ENCODE measurements around the gene TPRX1.
"Not testable (repeated sequence)": the region's sequence is repeated elsewhere in the genome, so short reads cannot be mapped to it uniquely, and the experiment has no call there.

TPRX1 gene

DNA sequence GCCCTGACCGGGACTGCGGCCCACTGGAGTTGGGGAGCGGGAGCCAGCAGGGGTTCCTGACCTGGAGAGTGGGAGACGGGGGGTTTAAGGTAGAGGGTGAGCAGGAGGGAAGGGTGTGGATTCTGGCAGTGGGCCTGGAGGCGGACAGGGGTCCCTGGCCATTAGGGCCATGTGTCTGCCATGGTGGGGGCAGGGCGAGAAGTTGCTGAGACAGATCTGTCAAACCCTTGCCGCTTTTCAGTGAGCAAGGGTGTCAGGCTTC lies 38.1 kb downstream of the TPRX1 start:
- DNase-seq, result no peak

DNA sequence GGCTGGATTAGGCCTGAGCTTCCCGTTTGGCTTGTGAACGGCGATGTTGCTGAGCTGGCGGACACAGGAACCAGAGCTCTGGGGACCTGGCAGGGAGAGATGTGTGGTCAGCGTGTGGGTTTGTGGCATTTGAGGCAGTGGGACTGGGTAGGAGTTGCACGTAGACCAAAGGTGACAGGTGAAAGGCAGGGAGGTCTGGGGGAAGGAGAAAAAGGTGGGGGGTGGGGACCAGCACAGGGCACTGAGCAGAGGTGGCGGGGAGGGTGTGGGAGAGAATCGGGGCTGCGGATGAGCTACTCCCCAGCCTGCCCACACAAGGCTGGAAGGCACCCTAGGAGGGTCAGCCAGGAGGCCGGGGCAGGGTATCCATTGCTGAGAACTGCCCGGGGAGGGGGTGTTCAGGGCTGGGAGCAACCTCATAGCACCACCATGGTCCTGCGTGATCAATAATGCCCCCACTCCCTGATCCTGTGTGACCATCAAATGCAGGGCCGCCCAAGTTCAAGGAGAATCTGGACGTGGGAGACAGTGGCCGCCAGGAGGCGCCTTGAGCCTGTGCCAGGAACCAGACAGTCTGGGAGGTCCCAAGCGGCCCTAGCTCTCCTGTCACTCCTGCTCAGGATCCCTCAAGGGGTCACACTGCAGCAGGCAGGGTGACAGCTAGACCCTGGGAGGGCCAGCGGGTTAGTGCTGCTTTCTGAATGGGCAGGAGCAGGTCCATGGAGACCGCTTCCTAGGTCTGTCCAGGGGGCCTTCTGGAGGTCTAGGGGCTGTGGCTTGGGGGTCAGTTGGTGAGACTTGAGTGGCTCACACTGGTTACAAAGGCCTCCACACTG lies 38.6 kb downstream of the TPRX1 start:
- DNase-seq, result no peak

DNA sequence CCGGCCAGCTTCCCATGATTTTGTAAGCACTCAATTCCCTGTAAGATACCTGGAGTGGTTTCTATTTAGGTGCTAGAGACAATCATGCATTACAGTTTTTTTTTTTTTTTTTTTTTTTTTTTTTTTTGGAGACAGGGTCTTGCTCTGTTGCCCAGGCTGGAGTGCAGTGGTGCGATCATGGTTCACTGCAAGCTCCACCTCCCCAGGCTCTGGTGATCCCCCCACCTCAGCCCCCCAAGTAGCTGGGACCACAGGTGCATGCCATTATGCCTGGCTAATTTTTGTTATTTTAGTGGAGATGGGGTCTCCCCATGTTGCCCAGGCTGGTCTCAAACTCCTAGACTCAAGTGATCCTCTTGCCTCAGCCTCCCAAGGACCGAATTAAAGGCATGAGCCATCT lies 39.6 kb downstream of the TPRX1 start:
- not testable (repeated sequence) for DNase-seq

DNA sequence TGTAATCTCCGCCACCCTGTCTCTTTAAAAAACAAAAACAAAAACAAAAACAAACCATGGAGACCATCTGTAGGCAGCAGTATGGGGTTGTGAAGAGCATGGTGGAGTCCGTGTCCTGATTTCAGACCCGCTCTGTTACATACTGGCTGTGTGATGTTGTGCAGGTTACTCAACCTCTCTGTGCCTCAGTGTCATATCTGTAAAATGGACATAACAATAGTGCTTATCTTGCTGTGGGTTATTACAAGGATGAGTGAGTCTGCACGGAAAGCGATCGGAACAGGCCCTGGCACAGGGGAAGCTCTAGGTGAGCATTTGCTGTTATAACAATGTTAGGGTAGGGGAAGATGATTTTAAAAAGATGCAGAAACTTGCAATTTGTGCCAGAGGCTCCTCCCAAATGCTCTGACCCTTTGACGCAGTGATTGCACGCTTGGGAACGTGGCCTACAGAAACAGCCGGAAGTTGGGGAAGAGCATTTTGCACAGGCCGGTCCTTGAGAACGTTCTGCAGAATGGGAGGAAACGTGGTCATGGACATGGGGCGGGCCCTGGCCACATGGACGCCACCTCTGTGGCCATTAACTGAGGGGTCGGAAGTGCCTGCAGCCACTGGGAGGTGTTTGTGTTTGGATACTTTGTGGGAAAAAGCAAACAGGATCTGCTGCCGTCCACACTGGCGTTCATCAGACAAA lies 41.6 kb downstream of the TPRX1 start:
- no peak for DNase-seq

DNA sequence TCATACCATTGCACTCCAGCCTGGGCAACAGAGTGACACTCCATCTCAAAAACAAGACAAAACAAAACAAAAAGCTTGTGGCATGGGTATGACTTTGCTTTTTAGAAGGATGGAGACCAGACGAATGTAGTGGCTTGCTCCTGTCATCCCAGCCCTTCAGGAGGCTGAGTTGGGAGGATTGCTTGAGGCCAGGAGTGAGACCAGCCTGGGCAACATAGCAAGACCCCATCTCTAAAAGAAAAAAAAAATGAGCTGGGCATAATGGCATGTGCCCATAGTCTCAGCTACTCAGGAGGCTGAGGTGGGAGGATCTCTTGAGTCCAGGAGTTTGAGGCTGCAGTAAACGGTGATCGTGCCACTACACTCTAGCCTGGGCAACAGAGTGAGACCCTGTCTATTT lies 42.2 kb downstream of the TPRX1 start:
- DNase-seq, result no peak

DNA sequence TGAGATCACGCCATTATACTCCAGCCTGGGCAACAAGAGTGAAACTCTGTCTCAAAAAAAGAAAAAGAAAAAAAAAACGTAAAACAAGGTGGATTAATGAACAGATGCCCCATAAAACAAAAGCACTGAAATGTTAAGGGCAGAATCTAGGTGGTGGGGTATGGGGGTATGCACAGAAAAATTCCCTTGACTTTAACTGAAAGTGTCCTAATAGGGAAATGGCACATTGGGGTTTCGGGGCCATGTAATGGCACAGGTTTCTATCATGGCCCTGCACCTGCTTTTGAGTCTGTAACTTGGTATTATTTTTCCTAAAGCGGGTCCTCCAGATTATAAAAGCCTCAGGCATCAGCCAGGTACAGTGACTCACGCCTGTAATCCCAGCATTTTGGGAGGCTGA lies 42.8 kb downstream of the TPRX1 start:
- no peak for DNase-seq

DNA sequence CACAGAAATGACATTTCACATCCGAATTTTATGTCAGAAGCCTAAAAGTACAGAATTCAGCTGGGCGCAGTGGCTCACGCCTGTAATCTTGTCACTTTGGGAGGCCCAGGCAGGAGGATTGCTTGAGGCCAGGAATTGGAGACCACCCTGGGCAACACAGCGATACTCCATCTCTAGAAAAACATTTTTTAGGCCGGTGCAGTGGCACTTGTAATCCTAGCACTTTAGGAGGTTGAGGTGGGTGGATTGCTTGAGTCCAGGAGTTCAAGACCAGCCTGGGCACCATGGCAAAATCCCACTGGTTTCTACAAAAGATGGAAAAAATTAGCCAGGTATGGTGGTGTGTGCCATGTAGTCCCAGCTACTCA lies 43.7 kb downstream of the TPRX1 start:
- no peak for DNase-seq

DNA sequence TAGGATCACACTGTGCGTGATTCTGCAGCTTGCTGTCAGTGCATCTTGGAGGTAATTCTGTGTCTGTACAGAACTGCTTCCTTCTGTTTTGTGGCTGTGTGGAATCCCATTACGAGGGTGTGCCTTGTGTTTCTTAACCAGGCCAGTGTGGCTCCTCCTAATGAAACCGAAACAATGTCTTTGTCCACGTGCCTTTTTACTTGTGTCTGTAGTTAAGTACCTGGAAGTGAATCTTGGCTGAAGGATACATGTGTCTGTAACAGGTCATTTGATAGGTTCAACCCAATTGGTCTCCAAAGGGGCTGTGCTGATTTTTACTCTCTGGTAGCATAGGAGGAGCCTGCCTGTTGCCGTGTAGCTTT lies 45.9 kb downstream of the TPRX1 start:
- no peak for DNase-seq

DNA sequence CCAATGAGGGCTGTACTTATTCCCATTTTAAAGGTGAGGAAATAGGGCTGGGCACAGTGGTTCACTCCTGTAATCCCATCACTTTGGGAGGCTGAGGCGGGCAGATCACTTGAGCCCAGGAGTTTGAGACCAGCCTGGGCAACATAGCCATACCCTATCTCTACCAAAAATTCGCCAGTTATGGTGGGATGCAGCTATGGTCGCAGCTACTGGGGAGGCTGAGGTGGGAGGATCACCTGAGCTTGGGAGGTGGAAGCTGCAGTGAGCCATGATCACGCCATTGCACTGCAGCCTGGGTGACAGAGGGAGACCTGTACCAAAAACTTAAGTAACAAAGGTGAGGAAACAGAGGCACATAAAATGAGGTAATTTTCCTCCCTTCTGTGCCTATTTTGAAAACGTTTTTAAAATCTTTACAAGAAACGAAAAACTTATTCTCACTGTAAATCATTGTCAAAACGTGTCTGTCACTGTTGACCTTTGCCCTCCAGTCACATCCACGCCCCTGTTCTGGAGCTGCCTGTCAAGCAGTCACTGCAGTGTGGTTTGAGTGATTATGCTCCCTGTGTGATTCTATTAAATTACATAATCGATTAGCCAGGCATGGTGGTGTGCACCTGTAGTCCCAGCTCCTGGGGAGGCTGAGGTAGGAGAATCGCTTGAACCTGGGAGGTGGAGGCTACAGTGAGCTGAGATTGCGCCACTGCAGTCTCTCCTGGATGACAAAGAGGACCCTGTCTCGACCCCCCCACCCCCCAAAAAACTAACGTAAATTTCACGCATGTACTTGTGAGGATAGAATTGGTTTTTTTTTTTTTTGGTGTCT lies 46.5 kb downstream of the TPRX1 start:
- DNase-seq, result no peak

DNA sequence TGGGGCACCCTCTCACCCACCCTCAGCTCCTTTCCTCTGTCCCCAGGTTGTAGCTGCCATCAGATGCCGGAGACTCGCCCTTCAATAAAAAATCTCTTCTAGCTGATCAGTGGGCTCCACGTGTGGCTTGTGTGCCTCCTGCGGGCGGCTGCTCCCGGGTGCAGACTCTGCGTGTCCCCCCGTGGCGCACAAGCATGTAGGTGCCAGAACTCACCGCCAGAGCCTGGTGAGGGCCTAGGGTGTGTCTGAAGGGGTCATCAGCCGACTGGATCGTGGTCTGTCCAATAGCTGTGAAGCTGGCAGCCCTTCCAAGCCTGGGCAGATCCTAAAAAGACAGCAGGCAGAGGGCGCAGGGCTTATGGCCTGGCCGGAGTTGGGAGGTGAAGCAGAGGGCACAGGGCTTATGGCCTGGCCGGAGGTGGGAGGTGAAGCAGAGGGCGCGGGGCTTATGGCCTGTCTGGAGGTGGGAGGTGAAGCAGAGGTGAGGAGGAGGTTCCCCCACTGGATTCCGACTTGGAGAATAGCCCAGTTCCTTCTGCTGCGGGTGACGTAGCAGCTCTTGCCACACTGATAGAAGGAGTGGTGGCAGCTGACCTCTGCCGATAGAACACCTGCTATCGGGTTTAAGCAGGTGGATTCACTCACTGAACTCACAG lies 47.3 kb downstream of the TPRX1 start:
- DNase-seq, result no peak

DNA sequence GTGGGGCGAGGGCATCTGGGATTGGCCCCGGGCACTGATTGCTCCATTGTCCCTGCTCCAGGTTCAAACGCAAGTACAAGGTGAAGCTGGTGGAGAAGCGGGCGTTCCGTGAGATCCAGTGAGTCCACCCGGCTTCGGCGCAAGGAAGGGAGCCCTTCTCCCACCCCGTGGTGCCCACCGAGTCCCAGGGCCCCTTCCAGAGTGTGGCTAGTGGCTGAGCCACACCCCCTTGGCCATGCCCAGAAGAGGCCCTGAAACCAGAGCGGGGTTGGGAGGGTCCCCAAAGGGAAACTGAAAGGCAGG lies 47.8 kb downstream of the TPRX1 start:
- DNase-seq, result no peak

DNA sequence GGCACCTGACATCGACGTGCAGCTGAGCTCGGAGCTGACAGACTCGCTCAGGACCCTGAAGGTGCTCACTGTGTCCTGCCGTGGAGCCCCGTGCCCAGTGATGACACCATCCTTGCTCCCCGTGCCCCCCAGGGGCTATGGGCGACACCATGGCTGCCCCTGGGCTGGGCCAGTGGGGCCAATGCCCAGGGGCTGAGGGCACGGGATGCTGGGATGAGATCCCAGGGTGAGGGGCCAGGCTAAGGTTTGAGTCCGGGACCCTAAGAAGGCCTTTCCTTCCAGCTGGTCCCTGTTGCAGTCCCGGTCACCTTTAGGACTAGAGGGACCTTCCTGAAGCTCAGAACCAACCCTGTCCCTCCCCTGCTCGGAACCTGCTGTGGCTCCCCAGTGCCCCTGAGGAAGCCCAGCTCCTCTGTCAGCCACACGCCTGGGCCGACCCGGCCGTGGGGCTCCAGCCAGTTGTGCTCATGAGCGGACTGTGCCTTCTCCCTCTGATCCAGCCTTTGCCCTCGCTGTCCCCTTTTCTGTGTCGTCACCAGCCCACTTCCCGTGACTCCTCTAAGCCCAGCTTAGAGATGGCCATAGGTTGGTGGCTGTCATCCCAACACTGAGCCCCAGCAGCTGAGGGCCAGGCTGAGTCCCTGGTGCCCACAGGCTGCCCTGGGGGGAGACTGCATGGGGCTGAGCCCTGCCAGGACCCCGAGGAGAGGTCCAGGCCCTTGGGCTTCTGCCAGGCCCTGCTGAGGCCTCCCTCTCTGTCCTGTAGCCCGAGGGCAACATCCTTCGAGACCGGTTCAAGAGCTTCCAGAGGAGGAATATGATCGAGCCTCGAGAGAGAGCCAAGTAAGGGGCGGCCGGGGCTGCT lies 48.4 kb downstream of the TPRX1 start:
- DNase-seq, result no peak

DNA sequence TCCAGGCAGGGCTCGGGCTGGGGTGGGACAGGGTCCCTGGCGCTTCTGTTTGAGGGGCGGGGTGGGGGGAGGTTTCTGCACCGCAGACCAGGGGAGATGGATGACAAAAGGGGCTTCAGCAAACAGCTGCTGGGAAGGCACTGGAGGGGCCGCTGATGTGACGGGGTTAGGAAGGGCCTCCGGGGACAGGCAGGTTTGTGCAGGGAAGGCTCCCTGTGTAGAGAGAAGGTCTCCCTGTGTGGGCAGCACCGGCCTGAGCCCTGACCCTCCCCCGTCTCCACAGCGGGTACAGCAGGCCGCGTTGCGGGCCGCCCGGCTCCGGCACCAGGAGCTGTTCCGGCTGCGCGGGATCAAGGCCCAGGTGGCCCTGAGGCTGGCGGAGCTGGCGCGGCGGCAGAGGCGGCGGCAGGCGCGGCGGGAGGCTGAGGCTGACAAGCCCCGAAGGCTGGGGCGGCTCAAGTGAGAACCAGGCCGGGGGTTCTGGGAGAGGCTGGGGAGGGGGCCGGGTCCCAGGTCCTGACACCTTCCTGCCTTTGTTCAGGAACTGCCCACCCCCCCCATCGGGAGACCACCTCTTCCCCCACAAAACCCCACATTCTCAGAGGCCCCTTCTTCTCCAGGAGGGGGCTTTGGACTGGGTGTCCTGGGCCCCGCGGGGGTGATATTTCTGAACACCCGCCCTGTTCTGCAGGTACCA lies 49.1 kb downstream of the TPRX1 start:
- DNase-seq, result no peak

DNA sequence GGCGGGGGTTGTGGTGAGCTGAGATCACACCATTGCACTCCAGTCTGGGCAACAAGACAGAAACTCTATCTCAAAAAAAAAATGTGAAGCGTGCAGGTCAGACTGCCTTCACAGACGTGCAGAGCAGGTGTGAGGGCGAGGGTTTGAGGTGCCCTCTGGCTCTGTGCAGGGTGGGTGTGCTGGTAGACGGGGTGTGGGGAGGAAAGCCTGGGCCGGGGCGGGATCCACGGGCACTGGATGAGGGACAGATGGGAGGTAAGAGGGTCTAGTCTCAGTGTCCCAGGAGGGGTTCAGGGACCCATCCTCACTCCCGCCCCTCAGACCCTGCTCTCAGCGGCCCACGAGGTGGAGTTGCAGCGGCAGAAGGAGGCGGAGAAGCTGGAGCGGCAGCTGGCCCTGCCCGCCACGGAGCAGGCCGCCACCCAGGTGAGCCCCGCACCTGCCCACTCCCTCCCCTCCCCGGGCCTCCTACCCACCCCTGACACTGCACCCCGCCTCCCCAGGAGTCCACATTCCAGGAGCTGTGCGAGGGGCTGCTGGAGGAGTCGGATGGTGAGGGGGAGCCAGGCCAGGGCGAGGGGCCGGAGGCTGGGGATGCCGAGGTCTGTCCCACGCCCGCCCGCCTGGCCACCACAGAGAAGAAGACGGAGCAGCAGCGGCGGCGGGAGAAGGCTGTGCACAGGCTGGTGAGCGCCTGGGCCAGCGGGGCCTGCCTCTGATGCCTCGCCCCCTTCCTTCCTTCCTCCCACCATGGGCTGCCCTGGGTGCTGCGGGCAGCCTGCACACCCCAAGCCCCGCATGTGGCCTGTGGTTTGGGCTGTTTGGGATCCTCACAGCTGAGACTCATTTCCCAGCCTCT lies 49.9 kb downstream of the TPRX1 start:
- no peak for DNase-seq

DNA sequence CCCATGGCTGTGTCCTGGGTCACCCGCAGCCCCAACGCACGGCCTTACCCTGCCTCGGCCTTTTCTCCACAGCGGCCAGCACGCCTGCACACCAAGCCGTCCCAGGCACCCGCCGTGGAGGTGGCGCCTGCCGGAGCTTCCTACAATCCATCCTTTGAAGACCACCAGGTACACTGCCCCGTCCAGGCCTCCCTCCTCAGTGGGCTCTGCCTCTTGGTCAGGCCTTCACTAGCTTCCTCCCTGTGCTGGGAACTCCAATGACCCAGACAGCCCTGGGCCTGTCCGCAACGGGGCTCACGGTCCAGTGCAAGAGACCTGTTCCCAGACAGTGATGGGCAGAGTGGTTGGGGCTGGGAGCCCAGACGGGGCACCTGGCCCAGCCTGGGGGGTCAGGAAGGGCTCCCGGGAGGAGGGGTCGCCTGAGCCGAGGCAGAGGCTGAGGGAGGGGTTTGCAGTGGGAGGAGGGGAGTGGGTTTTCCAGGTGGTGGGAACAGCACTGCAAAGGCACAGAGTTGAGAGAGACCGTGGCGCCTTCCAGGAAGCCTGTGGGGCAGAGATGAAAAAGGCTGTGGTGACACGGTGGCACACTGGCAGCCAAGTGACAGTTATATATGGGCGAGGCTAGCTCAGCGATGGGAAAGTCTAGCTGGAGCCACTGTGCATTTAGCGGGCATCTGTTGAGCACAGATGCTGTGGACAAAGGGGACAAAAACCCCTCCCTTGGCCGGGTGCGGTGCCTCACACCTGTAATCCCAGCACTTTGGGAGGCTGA lies 51.7 kb downstream of the TPRX1 start:
- no peak for DNase-seq
